Measurements from ENCODE around the gene KCNK6.
"Not testable (repeated sequence)": the region's sequence is repeated elsewhere in the genome, so short reads cannot be mapped to it uniquely, and the experiment has no call there.

The KCNK6 gene

GRCh38 chr19:38339011-38339410 is 19.4 kb downstream of the KCNK6 start:
- H3K4me1 ChIP-seq (ENCODE audit: control insufficient read depth, insufficient read depth, low read length); H3K27me3 ChIP-seq (ENCODE audit: control insufficient read depth, insufficient read depth, low read length); H3K27ac ChIP-seq (ENCODE audit: low read length); H3K36me3 ChIP-seq (ENCODE audit: control insufficient read depth, insufficient read depth, low read length); H3K4me3 ChIP-seq (ENCODE audit: low read length); DNase-seq (ENCODE audit: low read depth, low spot score); H3K9me3 ChIP-seq (ENCODE audit: control insufficient read depth, insufficient read depth, low read length): not testable (repeated sequence)
- WGBS (ENCODE audit: insufficient coverage, insufficient read length), result no CpG with 5 or more reads among the region's 4 CpGs

- no peaks in the 10 kb centered on the region for H3K9me3 ChIP-seq (ENCODE audit: control insufficient read depth, insufficient read depth, low read length)
- no peak overlapping the region for H3K4me3 ChIP-seq (ENCODE audit: low read length)
- H3K27me3 ChIP-seq (ENCODE audit: control insufficient read depth, insufficient read depth, low read length), result no peaks in the 10 kb centered on the region
- no peaks in the 10 kb centered on the region for H3K36me3 ChIP-seq (ENCODE audit: control insufficient read depth, insufficient read depth, low read length)
- no peaks in the 10 kb centered on the region for H3K4me1 ChIP-seq (ENCODE audit: control insufficient read depth, insufficient read depth, low read length)
- no CpG with 5 or more reads among the region's 2 CpGs for WGBS (ENCODE audit: insufficient coverage, insufficient read length)
- H3K27ac ChIP-seq (ENCODE audit: low read length), result no peak overlapping the region
- no peak for DNase-seq (ENCODE audit: low read depth, low spot score)
Observed at GRCh38 chr19:38340927-38341326, 21.3 kb downstream of the KCNK6 start.

GRCh38 chr19:38346837-38347236 is 27.2 kb downstream of the KCNK6 start:
- WGBS (ENCODE audit: insufficient coverage, insufficient read length), result no CpG with 5 or more reads among the region's 4 CpGs

GRCh38 chr19:38350883-38351282 is 31.2 kb downstream of the KCNK6 start:
- Histone ChIP-seq H3K4me1 (ENCODE audit: control insufficient read depth, insufficient read depth, low read length) (no peaks in the 10 kb centered on the region), H3K27me3 (ENCODE audit: control insufficient read depth, insufficient read depth, low read length) (no peaks in the 10 kb centered on the region), H3K36me3 (ENCODE audit: control insufficient read depth, insufficient read depth, low read length) (no peaks in the 10 kb centered on the region), H3K27ac (ENCODE audit: low read length) (no peak overlapping the region), H3K9me3 (ENCODE audit: control insufficient read depth, insufficient read depth, low read length) (no peaks in the 10 kb centered on the region), H3K4me3 (ENCODE audit: low read length) (no peak overlapping the region)
- DNase-seq (ENCODE audit: low read depth, low spot score), result no peak
- WGBS (ENCODE audit: insufficient coverage, insufficient read length), result no CpG with 5 or more reads among the region's 3 CpGs

More at GRCh38 chr19:38346837-38347236, 27.2 kb downstream of the KCNK6 start:
- Histone ChIP-seq H3K9me3 (ENCODE audit: control insufficient read depth, insufficient read depth, low read length) (no peaks in the 10 kb centered on the region), H3K27me3 (ENCODE audit: control insufficient read depth, insufficient read depth, low read length) (no peaks in the 10 kb centered on the region), H3K4me3 (ENCODE audit: low read length) (no peak overlapping the region), H3K4me1 (ENCODE audit: control insufficient read depth, insufficient read depth, low read length) (no peaks in the 10 kb centered on the region), H3K27ac (ENCODE audit: low read length) (no peak overlapping the region), H3K36me3 (ENCODE audit: control insufficient read depth, insufficient read depth, low read length) (no peaks in the 10 kb centered on the region)
- no peak for DNase-seq (ENCODE audit: low read depth, low spot score)

GRCh38 chr19:38351865-38352395 is 32.3 kb downstream of the KCNK6 start:
- H3K9me3 ChIP-seq (ENCODE audit: control insufficient read depth, insufficient read depth, low read length), result no peaks in the 10 kb centered on the region
- WGBS (ENCODE audit: insufficient coverage, insufficient read length), result no CpG with 5 or more reads among the region's 9 CpGs
- H3K4me1 ChIP-seq (ENCODE audit: control insufficient read depth, insufficient read depth, low read length), result no peaks in the 10 kb centered on the region
- no peak overlapping the region for H3K4me3 ChIP-seq (ENCODE audit: low read length)
- no peak overlapping the region for H3K27ac ChIP-seq (ENCODE audit: low read length)
- no peaks in the 10 kb centered on the region for H3K27me3 ChIP-seq (ENCODE audit: control insufficient read depth, insufficient read depth, low read length)
- DNase-seq (ENCODE audit: low read depth, low spot score), result no peak
- no peaks in the 10 kb centered on the region for H3K36me3 ChIP-seq (ENCODE audit: control insufficient read depth, insufficient read depth, low read length)

- WGBS (ENCODE audit: insufficient coverage, insufficient read length), result no CpG with 5 or more reads among the region's 8 CpGs
- Histone ChIP-seq H3K27ac (ENCODE audit: low read length) (no peak overlapping the region), H3K4me1 (ENCODE audit: control insufficient read depth, insufficient read depth, low read length) (no peaks in the 10 kb centered on the region), H3K36me3 (ENCODE audit: control insufficient read depth, insufficient read depth, low read length) (no peaks in the 10 kb centered on the region), H3K27me3 (ENCODE audit: control insufficient read depth, insufficient read depth, low read length) (no peaks in the 10 kb centered on the region), H3K4me3 (ENCODE audit: low read length) (no peak overlapping the region), H3K9me3 (ENCODE audit: control insufficient read depth, insufficient read depth, low read length) (no peaks in the 10 kb centered on the region)
- no peak for DNase-seq (ENCODE audit: low read depth, low spot score)
Observed at GRCh38 chr19:38352611-38353010, 33.0 kb downstream of the KCNK6 start.

- Histone ChIP-seq H3K4me3 (ENCODE audit: low read length) (no peak overlapping the region), H3K27me3 (ENCODE audit: control insufficient read depth, insufficient read depth, low read length) (peaks cover 3% of the 10 kb centered on the region; the same call in 1 of the 2 replicates), H3K9me3 (ENCODE audit: control insufficient read depth, insufficient read depth, low read length) (no peaks in the 10 kb centered on the region), H3K27ac (ENCODE audit: low read length) (no peak overlapping the region), H3K4me1 (ENCODE audit: control insufficient read depth, insufficient read depth, low read length) (no peaks in the 10 kb centered on the region; the same call in 1 of the 2 replicates), H3K36me3 (ENCODE audit: control insufficient read depth, insufficient read depth, low read length) (no peaks in the 10 kb centered on the region)
- no peak for DNase-seq (ENCODE audit: low read depth, low spot score)
- WGBS (ENCODE audit: insufficient coverage, insufficient read length), result no CpG with 5 or more reads among the region's 16 CpGs
Observed at GRCh38 chr19:38355728-38356725, 36.4 kb downstream of the KCNK6 start.

- DNase-seq (ENCODE audit: low read depth, low spot score), result no peak
- Histone ChIP-seq H3K4me1 (ENCODE audit: control insufficient read depth, insufficient read depth, low read length) (no peaks in the 10 kb centered on the region; the same call in 1 of the 2 replicates), H3K27me3 (ENCODE audit: control insufficient read depth, insufficient read depth, low read length) (peaks cover 3% of the 10 kb centered on the region; the same call in 1 of the 2 replicates), H3K9me3 (ENCODE audit: control insufficient read depth, insufficient read depth, low read length) (no peaks in the 10 kb centered on the region), H3K36me3 (ENCODE audit: control insufficient read depth, insufficient read depth, low read length) (no peaks in the 10 kb centered on the region), H3K27ac (ENCODE audit: low read length) (no peak overlapping the region), H3K4me3 (ENCODE audit: low read length) (no peak overlapping the region)
- WGBS (ENCODE audit: insufficient coverage, insufficient read length), result no CpG with 5 or more reads among the region's 5 CpGs
Observed at GRCh38 chr19:38358071-38358470, 38.4 kb downstream of the KCNK6 start.

GRCh38 chr19:38359242-38360021 is 39.8 kb downstream of the KCNK6 start:
- Histone ChIP-seq H3K36me3 (ENCODE audit: control insufficient read depth, insufficient read depth, low read length) (no peaks in the 10 kb centered on the region), H3K27me3 (ENCODE audit: control insufficient read depth, insufficient read depth, low read length) (peaks cover 3% of the 10 kb centered on the region; the same call in 1 of the 2 replicates), H3K27ac (ENCODE audit: low read length) (no peak overlapping the region), H3K9me3 (ENCODE audit: control insufficient read depth, insufficient read depth, low read length) (no peaks in the 10 kb centered on the region), H3K4me3 (ENCODE audit: low read length) (no peak overlapping the region), H3K4me1 (ENCODE audit: control insufficient read depth, insufficient read depth, low read length) (no peaks in the 10 kb centered on the region; the same call in 1 of the 2 replicates)
- no peak for DNase-seq (ENCODE audit: low read depth, low spot score)
- no CpG with 5 or more reads among the region's 18 CpGs for WGBS (ENCODE audit: insufficient coverage, insufficient read length)

GRCh38 chr19:38360351-38360750 is 40.7 kb downstream of the KCNK6 start:
- Histone ChIP-seq H3K9me3 (ENCODE audit: control insufficient read depth, insufficient read depth, low read length) (no peaks in the 10 kb centered on the region), H3K4me3 (ENCODE audit: low read length) (no peak overlapping the region), H3K27ac (ENCODE audit: low read length) (no peak overlapping the region), H3K4me1 (ENCODE audit: control insufficient read depth, insufficient read depth, low read length) (no peaks in the 10 kb centered on the region; the same call in 1 of the 2 replicates), H3K36me3 (ENCODE audit: control insufficient read depth, insufficient read depth, low read length) (no peaks in the 10 kb centered on the region), H3K27me3 (ENCODE audit: control insufficient read depth, insufficient read depth, low read length) (peaks cover 3% of the 10 kb centered on the region; the same call in 1 of the 2 replicates)
- no CpG with 5 or more reads among the region's 9 CpGs for WGBS (ENCODE audit: insufficient coverage, insufficient read length)
- DNase-seq (ENCODE audit: low read depth, low spot score), result no peak
